Type B pancreatic cell (in vitro differentiated cells): ENCODE results near the gene EIF4B. TPM values are rescaled to one million over a fixed set of nuclear protein-coding genes. Genes with fewer than 3 reads are reported as not detected.

Experiments
- DNase-seq: peaks from one replicate; pipeline ENCODE4 v3.0.0; 2021; ENCODE audit warnings: mixed read lengths; ENCODE audit not compliant: unreplicated experiment; ENCODE audit errors: extremely low spot score
- H3K27ac Mint-ChIP-seq: 2 replicates; pipeline ENCODE4 v1.8.0; 2021; ENCODE audit warnings: mild to moderate bottlenecking, mixed read lengths
- H3K27me3 Mint-ChIP-seq: 2 replicates; pipeline ENCODE4 v1.8.0; 2021; ENCODE audit warnings: mixed read lengths
- H3K36me3 Mint-ChIP-seq: 2 replicates; pipeline ENCODE4 v1.8.0; 2021; ENCODE audit warnings: mixed read lengths
- H3K4me1 Mint-ChIP-seq: one replicate; pipeline ENCODE4 v1.8.0; 2021; ENCODE audit warnings: mixed read lengths; ENCODE audit not compliant: unreplicated experiment
- H3K4me3 Mint-ChIP-seq: 2 replicates; pipeline ENCODE4 v1.8.0; 2021; ENCODE audit warnings: mild to moderate bottlenecking, mixed read lengths
- H3K9me3 Mint-ChIP-seq: 2 replicates; pipeline ENCODE4 v1.8.0; 2021; ENCODE audit warnings: mixed read lengths
- CTCF ChIP-seq: fragments of 200-600 bp; sonication (generic); conservative IDR thresholded peaks from 2 replicates; pipeline ENCODE4 v1.5.0; 2021; ENCODE audit warnings: antibody characterized with exemption, mild to moderate bottlenecking
- total RNA-seq: library from RNA; stranded (reverse); gene quantifications from 2 replicates; pipeline ENCODE4 v1.2.1, GENCODE V29; 2021; ENCODE audit warnings: low replicate concordance

EIF4B gene
- total RNA-seq, 1 donor from 2014 or later: 521 TPM

DNA sequence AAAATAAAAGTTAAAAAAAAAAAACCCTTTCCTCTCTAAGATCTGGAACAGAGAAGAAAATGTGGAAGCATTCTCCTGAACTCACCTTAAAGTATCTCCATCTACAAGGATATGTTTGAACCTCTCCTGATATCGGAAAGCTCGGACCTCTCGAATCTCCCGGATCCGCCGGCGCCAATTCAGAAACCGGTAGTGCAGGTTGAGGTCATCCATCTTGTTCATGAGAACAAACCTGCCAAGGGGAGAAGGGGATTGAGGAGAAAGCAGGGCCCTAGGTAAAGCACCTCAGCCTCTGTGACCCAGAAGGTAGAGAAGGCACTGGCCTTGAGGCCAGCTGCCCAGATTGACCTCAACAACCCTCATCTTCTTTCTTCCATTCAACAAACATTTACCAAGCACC, 70.8 kb downstream of the EIF4B start:
- peak overlapping the region; percentile 92 for H3K4me3 Mint-ChIP-seq
- H3K4me1 Mint-ChIP-seq: peaks cover 45% of the 10 kb centered on the region
- TF ChIP-seq CTCF: no peak

DNA sequence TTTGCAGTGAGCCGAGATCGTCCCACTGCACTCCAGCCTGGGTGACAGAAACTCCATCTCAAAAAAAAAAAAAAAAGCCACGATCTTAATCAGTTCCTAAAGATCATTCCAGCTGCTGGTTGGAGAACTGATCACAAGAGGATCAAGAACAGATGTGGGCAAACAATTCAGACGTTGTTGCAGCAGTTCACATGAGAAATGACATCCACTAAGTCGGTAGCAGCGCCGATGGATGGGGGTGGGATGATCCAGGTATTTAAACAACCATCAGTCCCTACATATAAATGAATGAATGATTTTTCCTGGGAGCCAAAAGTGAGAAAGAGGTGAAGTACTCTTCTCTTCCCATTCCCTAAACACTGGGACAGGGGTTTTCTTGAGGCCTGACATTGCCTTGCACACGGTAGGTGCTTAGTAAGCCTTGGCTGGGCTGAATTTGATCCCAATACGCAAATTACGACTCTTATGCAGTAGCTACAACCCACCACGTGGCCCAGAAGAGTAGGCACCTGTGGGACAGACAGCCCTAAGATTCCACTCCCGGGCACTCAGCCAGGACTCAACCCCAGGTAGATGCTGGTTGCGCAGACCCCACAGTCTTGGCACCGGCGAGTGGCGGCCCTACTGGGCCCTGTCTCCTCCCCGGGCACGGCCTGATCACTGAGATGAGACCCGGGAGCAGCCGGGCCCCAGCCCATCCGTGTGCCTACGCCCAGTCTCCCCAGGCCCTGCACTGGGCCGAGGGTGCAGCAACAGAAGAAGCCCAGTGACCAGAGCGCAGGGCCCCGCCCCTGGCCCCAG, 72.4 kb downstream of the EIF4B start:
- TF ChIP-seq CTCF: peak; percentile 51
- peaks cover 24% of the 10 kb centered on the region for H3K36me3 Mint-ChIP-seq
- H3K27ac Mint-ChIP-seq: peak overlapping the region; percentile 90
- DNase-seq: no peak
- peaks cover 35% of the 10 kb centered on the region for H3K4me1 Mint-ChIP-seq
- H3K9me3 Mint-ChIP-seq: no peaks in the 10 kb centered on the region
- peak overlapping the region; percentile 92 for H3K4me3 Mint-ChIP-seq
- H3K27me3 Mint-ChIP-seq: no peaks in the 10 kb centered on the region

More for the DNA sequence above, 70.8 kb downstream of the EIF4B start:
- Mint-ChIP-seq H3K27me3 (no peaks in the 10 kb centered on the region), H3K27ac (peak overlapping the region; percentile 89), H3K9me3 (no peaks in the 10 kb centered on the region), H3K36me3 (peaks cover 29% of the 10 kb centered on the region)
- DNase-seq: no peak

GRCh38 chr12:53079226-53080117, 73.2 kb downstream of the EIF4B start, which contains the start of gene SPRYD3:
Gene SPRYD3 (minus strand): TSS chr12:53079390. CDS start chr12:53079333, 57 bp downstream.
- Mint-ChIP-seq H3K27me3 (no peaks in the 10 kb centered on the region), H3K27ac (peak within 1 kb of the TSS; percentile 90), H3K36me3 (peaks cover 17% of the 10 kb centered on the region), H3K4me1 (peaks cover 30% of the 10 kb centered on the region), H3K9me3 (no peaks in the 10 kb centered on the region), H3K4me3 (peak within 1 kb of the TSS; percentile 92)
- no peak for TF ChIP-seq CTCF
- peak; percentile 99 for DNase-seq

DNA sequence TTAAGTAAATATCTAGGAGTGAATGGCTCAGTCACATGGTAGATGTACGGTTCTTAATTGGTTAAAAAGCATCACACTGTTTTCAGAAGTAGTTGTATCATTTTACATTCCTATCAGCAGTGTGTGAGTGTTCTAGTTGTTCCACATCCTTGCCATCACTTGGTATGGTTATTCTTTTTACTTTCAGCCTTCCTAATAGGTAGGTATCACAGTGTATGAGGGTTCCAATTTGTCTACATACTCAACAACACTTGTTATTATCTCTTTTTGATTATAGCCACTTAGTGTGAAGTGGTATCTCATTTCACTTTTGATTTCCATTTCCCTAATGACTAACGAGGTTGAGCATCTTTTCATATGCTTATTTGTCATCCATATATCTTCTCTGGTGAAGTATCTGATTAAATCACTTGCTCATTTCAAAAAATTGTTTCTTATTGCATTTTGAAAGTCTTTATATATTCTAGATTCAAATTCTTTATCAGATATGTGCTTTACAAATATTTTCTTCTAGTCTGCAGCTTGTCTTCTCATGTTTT, 76.5 kb downstream of the EIF4B start:
- no peaks in the 10 kb centered on the region for H3K36me3 Mint-ChIP-seq
- peaks cover 15% of the 10 kb centered on the region for H3K4me1 Mint-ChIP-seq
- DNase-seq: no peak
- H3K27ac Mint-ChIP-seq: no peak overlapping the region
- H3K4me3 Mint-ChIP-seq: no peak overlapping the region
- H3K9me3 Mint-ChIP-seq: no peaks in the 10 kb centered on the region
- no peak for TF ChIP-seq CTCF
- no peaks in the 10 kb centered on the region for H3K27me3 Mint-ChIP-seq

GRCh38 chr12:53086361-53086760, 80.1 kb downstream of the EIF4B start:
- Mint-ChIP-seq H3K27ac (no peak overlapping the region), H3K9me3 (no peaks in the 10 kb centered on the region), H3K36me3 (no peaks in the 10 kb centered on the region), H3K4me3 (no peak overlapping the region), H3K27me3 (no peaks in the 10 kb centered on the region), H3K4me1 (no peaks in the 10 kb centered on the region)
- no peak for DNase-seq
- no peak for TF ChIP-seq CTCF
